ENCODE results near the gene PUS10.

PUS10 gene

DNA sequence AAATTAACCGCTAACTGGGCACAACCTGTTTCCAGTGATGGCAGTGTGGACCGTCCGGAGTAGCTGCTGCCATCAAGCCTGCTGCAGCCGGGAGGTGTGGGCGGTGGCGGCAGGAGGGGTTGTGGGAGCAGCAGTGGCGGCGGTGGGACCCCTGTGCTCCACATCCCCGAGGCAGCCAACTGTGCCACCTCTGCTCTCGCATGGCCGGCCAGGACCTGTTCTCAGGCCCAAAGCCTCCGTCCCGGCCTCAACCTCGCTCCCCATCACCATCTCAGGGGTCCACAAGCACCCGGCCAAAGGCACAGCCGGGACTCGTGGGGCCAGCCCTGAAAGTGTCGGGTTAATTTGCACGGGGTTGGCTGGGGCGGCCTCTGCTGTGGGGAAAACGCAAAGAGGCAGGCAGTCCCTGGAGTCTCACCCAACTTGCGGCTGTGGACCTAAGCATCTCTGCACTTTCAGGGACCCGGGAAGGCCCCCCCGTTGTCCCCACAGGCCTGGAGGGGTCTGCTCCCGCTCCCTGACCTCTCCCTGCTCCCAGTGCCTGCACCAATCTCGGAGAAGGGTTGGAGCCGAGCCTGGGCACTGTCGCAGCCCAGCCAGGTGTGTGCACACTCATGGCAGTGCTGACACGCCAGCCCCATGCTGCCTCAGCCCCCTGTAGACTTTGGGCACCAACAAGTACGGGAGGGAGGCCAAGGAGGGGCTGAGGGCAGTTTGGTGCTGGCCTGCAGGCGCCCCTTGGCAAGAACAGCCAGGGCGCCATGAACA is 45.0 kb downstream of the PUS10 start:
- no peak for DNase-seq (ENCODE audit: low read depth)

DNA sequence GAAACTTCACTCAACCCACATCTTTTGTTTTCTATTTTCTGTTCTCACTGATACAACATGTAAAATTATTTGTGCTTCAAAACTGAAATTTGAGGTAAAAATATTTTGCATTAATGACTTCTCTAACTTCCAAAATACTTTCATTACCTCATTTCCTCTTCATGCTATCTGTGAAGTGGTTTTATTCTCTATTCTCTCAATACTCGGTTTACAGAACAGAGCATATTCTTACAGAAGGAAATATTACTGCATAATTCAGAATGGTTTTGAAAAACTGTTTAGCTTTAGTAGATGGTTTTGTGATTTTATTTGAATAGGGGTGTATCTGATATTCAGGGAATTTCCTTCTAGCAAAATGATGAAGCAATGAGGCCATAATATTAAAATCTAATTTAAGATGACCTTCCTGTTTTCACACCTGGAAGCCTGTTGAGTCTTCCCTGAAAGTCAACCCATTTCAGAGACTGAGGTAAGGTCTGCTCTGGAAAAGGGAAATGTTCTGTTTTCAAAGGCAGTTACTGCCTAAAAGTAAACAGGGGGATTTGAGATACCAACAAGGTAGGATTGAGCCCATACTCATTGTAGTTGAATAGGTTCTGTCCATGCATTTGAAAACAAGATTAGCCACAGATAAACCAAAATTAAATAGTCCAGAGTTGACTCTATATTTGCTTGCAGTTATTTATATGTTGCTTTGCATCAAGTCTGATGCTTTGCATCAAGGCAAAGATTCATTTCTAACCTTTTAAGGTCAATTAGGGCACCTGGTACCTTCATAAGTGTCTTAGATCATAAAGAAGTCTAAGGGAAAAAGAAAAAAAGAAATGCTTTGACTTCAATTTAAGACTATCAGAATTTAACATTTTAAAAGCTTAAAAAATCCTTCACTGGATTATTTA is 51.3 kb downstream of the PUS10 start:
- DNase-seq (ENCODE audit: low read depth), result no peak

- DNase-seq (ENCODE audit: low read depth), result no peak
These were observed 52.6 kb downstream of the PUS10 start for GRCh38 chr2:60965499-60965785.

DNA sequence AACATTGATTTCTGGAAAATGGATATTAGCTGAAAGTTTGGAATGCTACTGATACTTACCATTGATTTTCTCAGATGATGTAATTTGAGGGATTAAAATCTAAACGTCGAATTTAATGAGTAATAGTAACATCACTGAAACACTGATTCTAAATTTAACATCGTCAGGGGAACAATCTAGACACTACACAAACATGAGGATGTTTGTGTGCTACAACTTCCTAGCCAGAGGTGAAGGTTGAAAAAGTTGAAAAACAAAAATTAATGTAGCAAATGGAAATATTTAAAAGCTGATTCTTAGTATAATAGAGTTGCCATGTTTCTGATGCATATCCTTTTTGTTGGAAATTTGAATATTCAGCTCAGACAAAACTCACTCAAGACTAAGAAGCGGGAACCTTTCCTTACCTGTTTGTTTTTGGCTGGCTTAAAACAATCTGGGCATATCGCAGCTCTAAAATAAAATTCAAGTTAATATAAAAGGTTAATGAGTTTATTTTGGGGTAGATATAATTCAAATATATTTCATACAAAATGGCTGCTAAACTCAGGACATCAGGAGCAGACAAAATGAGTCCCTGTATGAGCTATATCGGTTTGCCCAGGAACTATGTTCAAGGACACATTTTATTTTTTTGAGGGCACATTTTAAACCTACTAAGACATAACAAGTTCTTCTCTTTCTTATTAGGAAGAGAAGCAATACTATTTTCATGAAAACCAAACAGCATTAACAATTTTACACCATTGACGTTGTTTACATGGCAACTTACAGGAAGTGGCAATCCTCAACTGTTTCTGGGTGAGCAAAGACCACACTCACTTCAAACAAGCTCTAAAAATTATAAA is 53.2 kb downstream of the PUS10 start:
- DNase-seq (ENCODE audit: low read depth), result no peak

- DNase-seq (ENCODE audit: low read depth), result no peak
These were observed 54.9 kb downstream of the PUS10 start for GRCh38 chr2:60963190-60963589.

- no peak for DNase-seq (ENCODE audit: low read depth)
These were observed 55.5 kb downstream of the PUS10 start for GRCh38 chr2:60962528-60962927.

- no peak for DNase-seq (ENCODE audit: low read depth)
These were observed 56.6 kb downstream of the PUS10 start for GRCh38 chr2:60961457-60961856.

DNA sequence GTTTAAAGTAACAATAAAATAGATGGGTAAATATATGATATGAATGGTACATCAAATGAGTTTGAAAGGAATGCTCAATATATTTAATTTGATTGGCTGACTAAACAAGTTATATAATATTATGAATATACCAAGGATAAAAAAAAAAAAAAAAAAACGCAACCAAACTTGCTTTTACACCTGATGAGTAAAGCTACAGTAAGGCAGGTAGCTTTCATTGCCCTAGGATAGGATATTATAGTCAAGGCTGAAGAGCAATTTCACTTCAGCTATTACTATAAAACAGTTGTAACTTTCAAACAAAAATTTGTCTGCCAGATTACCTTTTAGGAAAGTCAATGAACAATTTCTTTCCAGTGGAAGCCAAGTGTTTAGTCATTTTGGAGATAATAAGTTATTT is 57.3 kb downstream of the PUS10 start:
- DNase-seq (ENCODE audit: low read depth), result no peak

DNA sequence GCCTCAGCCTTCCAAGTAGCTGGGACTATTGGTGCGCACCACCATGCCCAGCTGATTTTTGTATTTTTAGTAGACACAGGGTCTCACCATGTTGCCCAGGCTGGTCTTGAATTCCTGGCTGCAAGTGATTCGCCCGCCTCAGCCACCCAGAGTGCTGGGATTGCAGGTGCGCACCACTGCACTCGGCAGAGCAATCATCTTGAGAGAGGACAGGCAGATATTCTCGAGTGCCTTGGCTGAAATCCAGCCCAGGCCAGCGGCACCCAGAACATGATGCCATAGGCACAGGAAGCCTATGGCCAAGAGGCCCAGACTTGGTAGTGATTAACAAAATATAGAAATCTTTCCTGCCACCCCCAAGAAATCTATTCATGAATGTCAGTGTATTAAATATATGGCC is 58.6 kb downstream of the PUS10 start:
- DNase-seq (ENCODE audit: low read depth), result no peak

DNA sequence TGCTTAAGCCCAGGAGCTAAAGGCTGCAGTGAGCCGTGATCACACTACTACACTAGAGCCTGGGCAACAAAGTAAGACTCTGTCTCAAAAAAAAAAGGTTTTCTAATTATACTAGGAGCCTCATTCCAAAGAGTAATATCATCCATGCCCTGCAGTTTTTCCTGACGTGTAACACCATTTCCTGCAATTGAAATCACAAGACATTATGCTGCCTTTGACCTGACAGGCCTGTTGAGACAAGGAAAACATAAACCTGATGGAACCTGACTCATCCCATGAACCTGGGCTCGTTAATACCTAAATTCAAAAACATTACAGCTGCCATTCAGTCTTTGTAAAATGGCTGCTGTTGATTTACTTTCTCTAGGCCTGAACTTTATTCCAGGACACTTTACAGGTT is 59.3 kb downstream of the PUS10 start:
- no peak for DNase-seq (ENCODE audit: low read depth)

- DNase-seq (ENCODE audit: low read depth), result no peak
These were observed 59.7 kb downstream of the PUS10 start for GRCh38 chr2:60958361-60958760.

DNA sequence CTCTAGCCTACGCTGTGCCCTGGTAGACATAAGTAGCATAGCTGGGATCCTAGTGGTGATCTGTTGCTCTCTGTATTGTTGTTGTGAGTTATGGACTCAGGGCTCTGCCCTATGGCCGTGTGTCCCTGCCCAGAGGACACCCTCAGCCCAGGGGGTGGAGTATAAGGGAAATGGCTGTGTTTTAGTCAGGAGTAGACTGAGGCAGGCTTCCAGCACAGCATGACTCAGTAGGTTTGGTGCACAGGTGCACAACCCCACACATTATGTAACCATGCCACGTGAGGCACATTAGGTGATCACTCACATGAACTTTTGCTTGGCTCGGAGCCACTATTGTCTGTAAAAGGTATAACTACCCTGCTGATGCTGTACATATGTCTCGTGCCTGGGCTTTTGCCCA is 60.4 kb downstream of the PUS10 start:
- DNase-seq (ENCODE audit: low read depth), result no peak

DNA sequence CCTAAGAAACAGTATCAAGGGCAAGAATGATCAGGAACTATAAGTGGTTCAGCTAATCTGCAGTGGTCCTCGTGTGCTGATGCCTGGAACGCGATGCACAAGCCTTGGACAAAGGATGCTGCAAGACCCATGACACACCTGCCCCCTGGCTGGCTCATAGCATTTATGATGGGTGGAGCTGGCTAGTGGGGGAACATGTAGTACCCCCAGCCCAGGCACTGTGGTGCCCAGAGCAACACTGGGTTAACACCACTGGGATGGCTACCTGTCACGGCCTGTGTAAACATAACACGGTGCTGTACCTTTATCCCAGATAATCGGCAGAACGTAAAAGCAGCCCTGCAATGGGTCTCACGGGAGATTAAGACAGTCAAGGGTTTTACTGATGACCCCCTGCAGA is 60.8 kb downstream of the PUS10 start:
- DNase-seq (ENCODE audit: low read depth), result no peak

DNA sequence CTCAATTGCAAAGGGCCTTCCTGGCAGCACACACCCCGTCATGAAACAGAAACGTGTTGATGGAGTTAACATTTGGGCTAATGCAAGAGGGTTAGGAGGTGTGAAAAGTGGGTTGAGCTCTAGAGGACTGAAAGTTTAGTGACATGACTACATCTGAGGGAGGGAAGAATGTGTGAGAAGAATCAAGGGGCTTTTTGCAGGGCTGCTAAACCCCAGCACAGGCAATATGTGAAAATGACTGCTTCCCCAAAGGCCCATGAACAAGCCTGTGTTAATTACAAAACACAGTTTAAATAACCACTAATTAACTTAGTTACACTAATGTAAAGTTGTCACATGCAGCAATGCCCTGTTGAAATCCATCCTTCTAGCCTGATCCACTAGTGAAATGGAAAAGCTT is 63.9 kb downstream of the PUS10 start:
- no peak for DNase-seq (ENCODE audit: low read depth)

- DNase-seq (ENCODE audit: low read depth), result no peak
These were observed 69.0 kb downstream of the PUS10 start for GRCh38 chr2:60948926-60949579.

DNA sequence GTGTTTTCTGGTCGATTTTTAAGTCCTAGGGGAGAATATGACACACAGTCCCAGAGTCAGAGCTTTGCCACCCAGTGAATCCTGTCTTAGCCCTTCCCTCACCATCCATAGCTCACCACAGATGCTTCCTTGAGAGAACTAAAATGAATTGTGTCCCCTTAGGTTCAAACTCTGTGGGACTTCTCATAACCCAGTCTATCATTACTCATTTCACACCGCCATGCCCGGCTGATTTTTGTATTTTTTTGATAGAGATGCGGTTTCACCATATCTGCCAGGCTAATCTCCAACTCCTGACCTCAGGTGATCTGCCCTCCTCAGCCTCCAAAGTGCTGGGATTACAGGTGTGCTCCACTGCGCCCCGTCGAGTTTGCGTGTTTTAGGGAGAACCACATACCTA is 69.9 kb downstream of the PUS10 start:
- DNase-seq (ENCODE audit: low read depth), result no peak

DNA sequence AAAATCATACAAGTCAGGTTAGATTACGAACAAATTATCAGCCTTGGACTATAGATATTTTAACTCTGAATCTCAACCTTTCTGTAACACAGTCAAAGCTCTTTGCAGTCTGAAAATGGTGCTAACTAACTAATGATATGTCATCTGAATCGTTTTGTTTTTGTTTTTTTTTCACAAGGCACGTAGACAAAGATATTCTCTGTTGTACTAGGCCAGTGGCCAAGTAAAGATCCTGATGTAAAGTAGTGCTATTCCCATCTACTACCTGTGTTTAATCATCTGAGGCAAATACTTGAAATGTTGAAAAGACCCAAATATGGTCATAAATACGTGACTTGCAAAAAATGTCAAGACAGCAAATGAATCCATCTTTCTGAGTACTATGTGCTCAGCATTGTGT is 71.0 kb downstream of the PUS10 start:
- DNase-seq (ENCODE audit: low read depth), result no peak

DNA sequence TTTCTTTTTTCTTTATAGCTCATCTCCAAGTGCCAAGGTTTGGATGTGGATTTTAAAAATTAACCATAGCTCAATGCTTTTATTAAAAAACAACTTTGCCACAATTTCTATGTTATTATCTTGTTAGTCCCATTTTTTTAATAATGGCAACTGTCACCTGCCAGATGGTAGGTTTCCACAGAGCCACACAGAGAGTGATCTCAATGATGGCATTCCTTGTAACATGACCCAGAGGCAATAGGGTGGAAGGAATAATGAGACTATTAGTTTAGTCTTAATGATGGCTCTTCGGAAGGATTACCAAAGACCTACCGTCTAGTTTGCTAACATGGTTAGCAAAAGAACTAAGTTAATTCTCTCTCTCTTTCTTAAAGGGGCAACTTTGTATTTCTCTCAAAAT is 72.7 kb downstream of the PUS10 start:
- DNase-seq (ENCODE audit: low read depth), result no peak

DNA sequence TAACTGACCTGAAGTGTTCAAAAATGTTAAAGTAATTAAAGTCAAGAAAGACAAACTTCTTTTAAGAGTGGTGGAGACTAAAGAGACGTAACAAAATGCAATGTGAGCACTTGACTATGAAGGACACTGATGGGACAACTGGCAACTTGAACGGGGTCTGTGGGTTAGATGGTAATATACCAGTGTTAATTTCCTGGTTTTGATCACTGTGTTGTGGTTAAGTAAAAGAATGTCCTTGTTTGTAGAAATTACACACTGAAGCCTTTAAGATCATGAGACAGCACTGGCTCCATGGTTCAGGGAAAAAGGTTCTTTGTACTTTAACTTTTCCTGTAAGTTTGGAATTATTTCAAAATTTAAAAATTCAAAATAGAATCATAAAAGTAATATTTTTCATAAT is 78.4 kb downstream of the PUS10 start:
- DNase-seq (ENCODE audit: low read depth), result no peak

GRCh38 chr2:60938301-60938700 is 79.8 kb downstream of the PUS10 start:
- DNase-seq (ENCODE audit: low read depth), result no peak

- no peak for DNase-seq (ENCODE audit: low read depth)
These were observed 81.3 kb downstream of the PUS10 start for GRCh38 chr2:60936757-60937156.

- DNase-seq (ENCODE audit: low read depth), result no peak
These were observed 83.8 kb downstream of the PUS10 start for GRCh38 chr2:60934165-60934722.
